ENCODE results near the gene TMCO1. TPM values are rescaled to one million over a fixed set of nuclear protein-coding genes. Genes with fewer than 3 reads are reported as not detected.
"Not testable (repeated sequence)": the region's sequence is repeated elsewhere in the genome, so short reads cannot be mapped to it uniquely, and the experiment has no call there.

Gene TMCO1
- total RNA-seq, 4 donors from 2014 or later: 33.2 to 57.7 (median 40.2) TPM

DNA sequence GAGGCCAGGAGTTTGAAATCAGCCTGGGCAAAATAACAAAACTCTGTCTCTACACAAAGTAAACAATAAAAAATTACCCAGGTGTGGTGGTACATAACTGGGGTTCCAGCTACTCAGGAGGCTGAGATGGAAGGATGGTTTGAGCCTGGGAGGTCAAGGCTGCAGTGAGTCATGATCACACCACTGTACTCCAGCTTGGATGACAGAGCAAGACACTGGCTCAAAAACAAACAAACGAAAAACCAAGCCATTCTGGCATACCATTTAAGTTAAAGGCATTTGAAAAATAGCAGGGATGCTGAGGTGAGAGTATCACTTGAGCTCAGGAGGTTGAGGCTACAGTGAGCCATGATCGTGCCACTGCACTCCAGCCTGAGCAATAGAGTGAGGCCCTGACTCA lies 65.0 kb downstream of the TMCO1 start:
- Histone ChIP-seq H3K27me3 (peaks cover 17% of the 10 kb centered on the region), H3K4me1 (peaks cover 0 to 8% (median 0%) of the 10 kb centered on the region in 3 donors), H3K36me3 (no peaks in the 10 kb centered on the region), H3K9me3 (no peaks in the 10 kb centered on the region), H3K27ac (no peak overlapping the region), H3K4me3 (no peak overlapping the region)
- TF ChIP-seq POLR2A (IDR thresholded peaks at IDR 0.05) (no peak), POLR2AphosphoS5 (IDR thresholded peaks at IDR 0.05) (no peak), EP300 (IDR thresholded peaks at IDR 0.05) (no peak)
- TF ChIP-seq, protein P1, sequence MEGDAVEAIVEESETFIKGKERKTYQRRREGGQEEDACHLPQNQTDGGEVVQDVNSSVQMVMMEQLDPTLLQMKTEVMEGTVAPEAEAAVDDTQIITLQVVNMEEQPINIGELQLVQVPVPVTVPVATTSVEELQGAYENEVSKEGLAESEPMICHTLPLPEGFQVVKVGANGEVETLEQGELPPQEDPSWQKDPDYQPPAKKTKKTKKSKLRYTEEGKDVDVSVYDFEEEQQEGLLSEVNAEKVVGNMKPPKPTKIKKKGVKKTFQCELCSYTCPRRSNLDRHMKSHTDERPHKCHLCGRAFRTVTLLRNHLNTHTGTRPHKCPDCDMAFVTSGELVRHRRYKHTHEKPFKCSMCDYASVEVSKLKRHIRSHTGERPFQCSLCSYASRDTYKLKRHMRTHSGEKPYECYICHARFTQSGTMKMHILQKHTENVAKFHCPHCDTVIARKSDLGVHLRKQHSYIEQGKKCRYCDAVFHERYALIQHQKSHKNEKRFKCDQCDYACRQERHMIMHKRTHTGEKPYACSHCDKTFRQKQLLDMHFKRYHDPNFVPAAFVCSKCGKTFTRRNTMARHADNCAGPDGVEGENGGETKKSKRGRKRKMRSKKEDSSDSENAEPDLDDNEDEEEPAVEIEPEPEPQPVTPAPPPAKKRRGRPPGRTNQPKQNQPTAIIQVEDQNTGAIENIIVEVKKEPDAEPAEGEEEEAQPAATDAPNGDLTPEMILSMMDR (IDR thresholded peaks at IDR 0.05): no peak
- ATAC-seq: no peak
- 73 to 92% methylated on average over 2 of the region's 2 CpGs for WGBS, 2 donors (ENCODE audit: low coverage in 1 of 2)

DNA sequence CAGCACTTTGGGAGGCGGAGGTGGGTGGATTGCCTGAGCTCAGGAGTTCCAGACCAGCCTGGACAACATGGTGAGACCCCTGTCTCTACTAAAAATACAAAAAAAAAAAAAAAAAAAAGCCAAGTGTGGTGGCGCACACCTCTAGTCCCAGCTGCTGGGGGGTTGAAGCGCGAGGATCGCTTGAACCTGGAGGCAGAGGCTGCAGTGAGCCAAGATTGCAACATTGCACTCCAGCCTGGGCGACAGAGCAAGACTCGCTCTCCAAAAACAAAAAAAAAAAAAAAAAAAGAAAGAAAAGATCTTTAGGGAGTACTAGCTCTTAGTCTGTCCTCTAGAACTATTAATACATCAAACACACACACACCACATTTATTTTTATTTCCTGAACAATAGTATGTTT lies 66.7 kb downstream of the TMCO1 start:
- H3K27ac ChIP-seq, H3K4me3 ChIP-seq, H3K36me3 ChIP-seq, ATAC-seq, H3K9me3 ChIP-seq: not testable (repeated sequence)
- 72 to 82% methylated on average over 2 to 6 of the region's 7 CpGs for WGBS, 2 donors (ENCODE audit: low coverage in 1 of 2)
- Histone ChIP-seq H3K27me3 (peaks cover 17% of the 10 kb centered on the region), H3K4me1 (peaks cover 0 to 16% (median 6%) of the 10 kb centered on the region in 3 donors)

DNA sequence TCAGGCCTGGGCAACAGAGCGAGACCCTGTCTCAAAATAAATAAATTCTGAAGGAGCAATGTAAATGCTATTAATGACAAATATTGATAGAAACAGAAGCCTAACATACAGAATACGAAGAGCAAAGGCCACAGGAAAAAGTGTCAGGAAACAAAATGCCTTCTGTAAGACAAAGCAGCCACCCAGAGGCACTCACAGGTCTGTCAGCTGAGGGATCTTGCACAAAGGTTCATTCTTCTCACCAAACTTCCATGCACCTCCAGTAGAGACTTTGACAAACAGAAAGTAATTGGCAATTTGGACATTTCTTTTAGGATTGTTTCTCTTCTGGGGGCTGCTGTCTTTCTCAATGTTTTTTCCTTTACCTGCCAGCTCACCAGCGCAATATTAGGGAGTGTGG lies 69.1 kb downstream of the TMCO1 start:
- ATAC-seq: no peak
- no peak overlapping the region for H3K4me3 ChIP-seq
- H3K9me3 ChIP-seq: no peaks in the 10 kb centered on the region
- H3K36me3 ChIP-seq: no peaks in the 10 kb centered on the region
- H3K27me3 ChIP-seq: peaks cover 5% of the 10 kb centered on the region
- 89 to 100% methylated on average over 2 of the region's 3 CpGs for WGBS, 2 donors (ENCODE audit: low coverage in 1 of 2)
- H3K4me1 ChIP-seq: peaks cover 0 to 35% (median 11%) of the 10 kb centered on the region in 3 donors
- TF ChIP-seq POLR2A (IDR thresholded peaks at IDR 0.05): no peak
- TF ChIP-seq, protein P1 (IDR thresholded peaks at IDR 0.05): no peak
- no peak for TF ChIP-seq POLR2AphosphoS5 (IDR thresholded peaks at IDR 0.05)
- no peak for TF ChIP-seq EP300 (IDR thresholded peaks at IDR 0.05)
- no peak overlapping the region for H3K27ac ChIP-seq

DNA sequence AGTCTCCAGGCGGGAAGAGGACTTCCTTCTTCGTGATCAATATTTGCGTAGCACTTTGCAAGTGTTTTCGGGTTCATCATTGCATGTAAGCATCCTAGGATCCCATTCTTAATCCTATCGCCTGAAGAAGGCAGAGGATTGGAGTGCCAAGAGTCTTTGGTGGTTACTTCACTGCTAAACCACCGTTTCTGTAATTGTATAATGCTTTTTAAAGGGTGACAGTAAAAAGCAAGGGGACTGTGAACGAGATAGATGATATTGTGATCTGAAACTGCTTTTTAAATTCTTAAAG lies 70.0 kb downstream of the TMCO1 start:
- Histone ChIP-seq H3K9me3 (no peaks in the 10 kb centered on the region), H3K36me3 (peaks cover 0 to 6% of the 10 kb centered on the region in 2 donors), H3K27ac (peak overlapping the region; percentile 66 to 97 (median 90)), H3K27me3 (no peaks in the 10 kb centered on the region), H3K4me1 (peaks cover 0 to 37% (median 11%) of the 10 kb centered on the region in 3 donors), H3K4me3 (peak overlapping the region; percentile 53 to 72)
- no peak for ATAC-seq
- no peak for TF ChIP-seq EP300 (IDR thresholded peaks at IDR 0.05)
- TF ChIP-seq POLR2AphosphoS5 (IDR thresholded peaks at IDR 0.05): no peak
- TF ChIP-seq, protein P1 (IDR thresholded peaks at IDR 0.05): no peak
- TF ChIP-seq POLR2A (IDR thresholded peaks at IDR 0.05): no peak
- WGBS, 2 donors (ENCODE audit: low coverage in 1 of 2): 0% methylated on average over 4 to 5 of the region's 7 CpGs

DNA sequence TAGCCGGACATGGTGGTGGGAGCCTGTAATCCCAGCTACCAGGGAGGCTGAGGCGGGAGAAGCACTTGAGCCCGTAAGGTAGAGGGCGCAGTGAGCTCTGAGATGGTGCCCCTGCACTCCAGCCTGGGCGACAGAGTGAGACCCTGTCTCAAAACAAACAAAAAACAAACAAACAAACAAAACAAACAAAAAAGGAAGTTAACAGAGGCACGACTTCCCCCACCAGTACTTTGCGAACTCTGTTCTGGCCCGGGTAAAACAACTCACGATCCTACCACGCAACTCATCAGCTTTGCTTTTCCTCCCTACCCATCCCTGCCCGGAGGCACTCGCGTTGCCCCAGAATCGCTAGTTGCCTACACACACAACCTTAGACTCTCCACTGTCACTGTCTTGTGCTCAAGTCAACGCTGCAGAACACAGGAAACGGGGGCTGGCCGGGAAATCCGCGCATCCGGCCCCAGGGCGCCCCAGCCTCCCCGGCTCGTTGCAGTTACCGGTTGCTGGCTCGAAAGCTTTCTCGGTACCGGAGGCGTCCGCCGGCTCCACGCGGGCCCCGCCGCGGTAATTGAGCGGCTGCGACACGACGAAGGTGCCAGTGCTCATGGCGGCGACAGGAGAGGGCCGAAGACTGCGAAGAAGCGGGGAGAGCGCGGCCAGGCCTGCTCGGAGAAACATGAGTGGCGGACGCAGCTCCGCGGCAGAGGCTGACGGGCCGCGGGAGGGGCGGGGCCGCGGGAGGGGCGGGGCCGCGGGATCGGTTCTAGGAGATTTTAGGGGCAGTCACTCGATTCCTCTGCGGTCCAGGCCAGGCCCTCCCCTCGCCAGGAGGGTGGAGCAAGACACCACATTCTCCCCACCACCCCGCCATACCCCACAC lies 70.5 kb downstream of the TMCO1 start, which contains the start of gene ALDH9A1:
TSS of gene ALDH9A1 (minus strand) at position 682 of the 880 bp plus-strand sequence. CDS start at position 678, 4 bp downstream.
- no peaks in the 10 kb centered on the region for H3K9me3 ChIP-seq
- TF ChIP-seq, protein P1 (IDR thresholded peaks at IDR 0.05): peak in 2 of 4 experiments; percentile 25 to 55
- TF ChIP-seq POLR2A (IDR thresholded peaks at IDR 0.05) (peak; percentile 71 to 77), EP300 (IDR thresholded peaks at IDR 0.05) (no peak), POLR2AphosphoS5 (IDR thresholded peaks at IDR 0.05) (peak; percentile 86)
- H3K36me3 ChIP-seq: peaks cover 0 to 9% of the 10 kb centered on the region in 2 donors
- no peaks in the 10 kb centered on the region for H3K27me3 ChIP-seq
- H3K4me3 ChIP-seq: peak within 1 kb of the TSS; percentile 53 to 72
- WGBS, 2 donors (ENCODE audit: low coverage in 1 of 2): 0 to 1% methylated on average over 13 to 14 of the region's 65 CpGs
- H3K27ac ChIP-seq: peak within 1 kb of the TSS; percentile 66 to 97 (median 90)
- peak; percentile 97 for ATAC-seq
- H3K4me1 ChIP-seq: peaks cover 0 to 37% (median 11%) of the 10 kb centered on the region in 3 donors
